ENCODE data around the gene ICAM2.

The ICAM2 gene

DNA sequence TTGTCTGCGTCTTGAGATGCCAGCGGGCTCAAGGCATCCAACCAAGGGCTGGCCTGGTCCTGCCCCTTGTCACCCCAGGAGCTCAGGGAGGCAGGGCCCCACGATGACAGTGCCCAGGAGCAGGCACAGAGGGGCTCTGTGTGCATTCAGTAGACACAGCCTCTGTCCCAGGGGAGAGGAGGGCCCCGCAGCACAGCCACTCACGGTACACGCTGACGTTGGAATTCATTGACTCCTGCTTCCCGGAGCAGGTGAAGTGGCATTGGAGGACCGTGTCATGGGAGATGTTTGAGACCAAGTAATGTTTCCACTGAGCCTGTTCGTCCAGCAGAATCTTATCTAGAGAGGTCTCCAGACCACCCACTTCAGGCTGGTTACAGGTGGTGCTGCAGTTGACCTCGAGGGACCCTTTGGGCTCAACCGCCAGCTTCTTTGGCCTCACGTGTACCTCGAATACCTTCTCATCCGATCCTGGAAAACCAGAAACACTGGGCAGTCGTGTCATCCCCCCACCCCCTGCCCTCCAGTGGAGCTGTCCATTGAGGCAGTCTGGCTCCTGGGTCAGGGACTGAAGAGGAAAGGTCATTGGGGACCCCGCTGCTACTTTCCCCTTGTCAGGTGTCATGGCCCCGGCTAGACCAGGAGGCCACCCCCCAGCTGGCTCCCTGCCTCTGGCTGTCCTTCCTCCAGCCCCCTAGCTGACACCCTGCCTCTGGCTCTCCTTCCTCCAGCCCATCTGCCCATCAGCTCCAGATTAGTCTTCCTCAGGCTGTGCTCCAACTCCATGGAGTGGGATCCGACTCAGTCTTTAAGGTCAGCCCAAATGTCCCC is 15.3 kb downstream of the ICAM2 start:
- no peak for DNase-seq (ENCODE audit: low read depth in 1 of 2, low spot score in 1 of 2)
- TF ChIP-seq JUND (IDR thresholded peaks at IDR 0.05; ENCODE audit: low read depth) = no peak
- in situ Hi-C loops (cut with HindIII; ENCODE audit: low pct_unique_long_range_greater_than_20kb, low sequenced_read_pairs) = no loop called here

DNA sequence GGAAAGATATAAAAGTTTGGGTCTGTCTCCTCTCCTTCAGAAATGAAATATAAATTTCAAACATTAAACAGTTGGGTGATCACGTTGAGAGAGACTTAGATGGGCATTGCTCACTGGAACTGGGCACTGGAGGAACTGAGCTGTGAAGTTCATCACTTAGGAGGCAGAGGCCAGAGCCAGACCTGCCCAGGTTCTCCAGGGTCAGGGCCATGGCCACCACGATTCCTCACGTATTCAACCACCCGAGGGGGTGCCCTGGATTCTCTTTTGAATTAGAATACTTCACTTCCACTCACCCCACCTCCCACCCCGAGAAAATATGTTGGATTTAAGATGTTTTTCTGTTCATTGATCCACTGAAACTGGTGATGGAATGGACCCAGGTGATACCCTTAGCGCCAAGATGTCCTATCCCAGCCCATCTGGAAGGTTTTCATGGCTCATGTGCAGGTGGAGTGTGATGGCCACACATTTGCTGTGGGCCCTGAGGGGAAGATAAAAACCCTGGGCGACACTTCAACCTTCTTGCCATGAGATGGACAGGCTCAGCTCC is 16.1 kb downstream of the ICAM2 start:
- in situ Hi-C loops (cut with HindIII; ENCODE audit: low pct_unique_long_range_greater_than_20kb, low sequenced_read_pairs) = no loop called here

DNA sequence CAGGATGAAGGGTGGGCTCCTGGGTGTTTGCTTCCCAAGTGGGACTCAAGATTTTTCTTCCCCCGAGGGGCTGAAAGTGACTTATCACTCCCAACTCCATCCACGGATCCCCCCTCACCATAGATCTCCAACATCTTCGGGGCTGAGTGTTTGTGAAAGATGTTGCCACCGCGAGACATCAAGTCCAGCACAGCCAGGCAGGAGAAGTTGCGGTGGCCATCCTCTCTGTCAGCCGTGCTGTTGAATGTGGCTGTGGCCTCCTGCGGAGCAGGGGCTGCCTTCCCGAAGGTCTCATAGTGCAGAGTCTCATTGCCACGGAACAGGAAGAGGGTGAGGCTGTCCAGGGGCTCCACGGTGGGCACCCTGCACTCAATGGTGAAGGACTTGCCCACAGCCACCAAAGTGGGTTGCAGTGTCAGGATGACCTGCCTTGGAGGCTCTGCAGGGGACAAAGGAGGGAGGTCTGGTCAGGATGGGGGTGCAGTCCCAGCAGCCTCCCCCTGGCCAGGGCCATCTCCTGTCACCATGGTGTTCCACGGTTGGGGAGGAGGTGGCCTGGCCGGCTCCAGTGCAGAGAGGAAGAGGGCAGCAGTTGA is 16.8 kb downstream of the ICAM2 start:
- in situ Hi-C loops (cut with HindIII; ENCODE audit: low pct_unique_long_range_greater_than_20kb, low sequenced_read_pairs) = no loop called here
- no peak for DNase-seq (ENCODE audit: low read depth in 1 of 2, low spot score in 1 of 2)
- no peak for TF ChIP-seq JUND (IDR thresholded peaks at IDR 0.05; ENCODE audit: low read depth)

More for the DNA sequence above, 16.1 kb downstream of the ICAM2 start:
- no peak for TF ChIP-seq JUND (IDR thresholded peaks at IDR 0.05; ENCODE audit: low read depth)
- DNase-seq (ENCODE audit: low read depth in 1 of 2, low spot score in 1 of 2) = no peak

DNA sequence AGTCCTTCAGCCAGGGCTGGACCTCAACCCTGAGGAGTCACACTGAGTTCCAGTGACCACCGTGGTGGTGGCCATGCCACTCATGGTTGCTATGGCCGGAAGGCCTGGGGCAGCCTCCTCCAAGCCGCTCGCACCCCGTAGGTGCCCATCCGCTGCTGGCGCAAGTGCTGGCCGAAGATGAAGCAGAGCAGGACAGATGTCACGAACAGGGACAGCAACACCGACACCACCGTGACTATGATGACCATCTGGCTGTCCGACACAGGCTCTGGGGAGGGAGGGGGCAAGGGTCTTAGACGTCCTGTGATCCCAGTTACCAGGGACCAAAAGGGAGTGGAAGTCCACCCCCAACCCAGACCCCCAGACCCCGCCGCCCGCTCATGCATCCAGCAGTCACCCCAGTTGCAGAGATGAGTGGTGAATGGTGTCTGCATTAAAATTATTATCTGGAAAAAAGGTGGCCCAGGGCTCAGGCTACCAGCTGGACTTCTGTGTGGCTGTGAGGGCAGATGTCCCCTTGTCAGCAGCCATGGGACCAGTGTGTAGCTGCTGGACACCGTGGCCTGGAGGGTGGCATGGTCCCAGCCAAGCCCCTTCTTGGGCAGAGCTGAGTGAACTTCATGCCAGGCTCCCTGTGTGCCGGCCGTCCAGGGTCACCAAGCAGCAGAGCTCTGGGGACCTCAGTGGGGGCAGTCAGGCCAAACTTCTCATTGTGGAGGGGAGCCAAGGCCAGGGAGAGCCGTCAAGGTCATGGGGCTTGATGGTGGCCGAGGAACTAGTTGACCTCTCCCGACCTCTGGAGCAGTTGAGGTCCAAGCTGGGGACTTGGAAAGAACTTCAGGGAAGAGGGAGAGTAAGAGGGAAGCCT is 17.5 kb downstream of the ICAM2 start:
- no peak for TF ChIP-seq JUND (IDR thresholded peaks at IDR 0.05; ENCODE audit: low read depth)
- no peak for DNase-seq (ENCODE audit: low read depth in 1 of 2, low spot score in 1 of 2)
- in situ Hi-C loops (cut with HindIII; ENCODE audit: low pct_unique_long_range_greater_than_20kb, low sequenced_read_pairs) = no loop called here

DNA sequence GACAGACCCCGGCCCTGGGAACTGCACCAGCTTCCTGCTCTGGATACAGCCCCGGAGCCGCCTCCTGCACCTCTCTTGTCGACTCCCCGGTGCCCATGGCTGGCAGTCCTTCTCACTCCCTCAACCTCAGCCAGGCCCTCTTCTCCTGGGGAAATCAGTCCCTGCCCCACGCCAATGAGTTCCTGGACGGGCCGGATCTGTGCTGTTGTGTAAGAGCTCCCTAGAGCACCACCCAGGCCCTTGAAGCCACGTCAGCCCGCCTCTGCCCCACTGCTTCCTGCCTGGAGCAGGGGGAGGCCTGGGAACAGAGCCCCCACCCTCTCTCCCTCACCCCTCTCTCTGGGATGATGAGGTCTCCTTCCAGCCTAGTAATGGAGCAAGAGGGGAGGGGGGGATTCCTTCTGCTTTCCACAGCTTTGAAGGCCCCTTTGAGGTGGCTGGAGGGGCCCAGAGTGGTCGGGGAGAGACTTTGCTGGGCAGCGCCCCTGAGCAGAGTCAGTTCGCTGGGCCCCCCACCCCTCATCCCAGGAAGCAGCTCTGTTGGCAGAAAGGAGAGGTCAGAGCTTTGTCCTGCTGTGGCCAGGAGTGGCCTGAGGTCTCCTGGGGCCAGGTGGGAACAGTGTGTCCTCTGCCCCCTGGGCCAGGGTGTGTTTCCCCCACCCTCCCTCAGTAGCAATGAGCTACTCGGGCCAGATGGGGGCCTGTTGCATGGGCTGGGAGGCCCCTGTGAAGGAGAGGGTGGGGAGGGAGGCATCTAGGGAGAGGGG is 18.5 kb downstream of the ICAM2 start:
- in situ Hi-C loops (cut with HindIII; ENCODE audit: low pct_unique_long_range_greater_than_20kb, low sequenced_read_pairs) = no loop called here
- no peak for DNase-seq (ENCODE audit: low read depth in 1 of 2, low spot score in 1 of 2)
- TF ChIP-seq JUND (IDR thresholded peaks at IDR 0.05; ENCODE audit: low read depth) = no peak

DNA sequence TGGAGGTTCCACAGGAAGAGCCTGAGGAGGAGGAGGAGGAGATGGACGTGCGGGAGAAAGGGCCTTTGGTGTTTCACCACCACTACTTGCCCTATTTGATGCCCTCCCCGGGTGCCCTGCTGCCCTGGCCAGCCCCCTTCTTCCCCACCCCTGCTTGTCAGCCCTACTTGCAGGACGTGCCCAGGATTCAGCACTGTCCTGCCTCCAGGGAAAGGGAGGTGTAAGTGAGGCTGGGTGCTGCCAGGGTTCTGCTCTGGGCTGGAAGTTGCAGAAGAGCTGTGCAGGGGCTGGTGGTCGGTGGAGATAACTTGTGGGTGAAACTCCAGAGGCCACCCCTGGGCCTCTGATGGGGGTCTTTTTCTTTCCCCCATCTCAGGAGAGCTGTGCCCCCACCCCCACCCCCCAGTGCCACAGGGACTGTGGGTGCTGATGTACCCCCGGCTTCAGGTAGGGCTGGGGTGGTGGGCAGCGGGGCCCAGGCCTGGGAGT is 19.3 kb downstream of the ICAM2 start:
- DNase-seq (ENCODE audit: low read depth in 1 of 2, low spot score in 1 of 2) = no peak
- in situ Hi-C loops (cut with HindIII; ENCODE audit: low pct_unique_long_range_greater_than_20kb, low sequenced_read_pairs) = no loop called here
- TF ChIP-seq JUND (IDR thresholded peaks at IDR 0.05; ENCODE audit: low read depth) = no peak

DNA sequence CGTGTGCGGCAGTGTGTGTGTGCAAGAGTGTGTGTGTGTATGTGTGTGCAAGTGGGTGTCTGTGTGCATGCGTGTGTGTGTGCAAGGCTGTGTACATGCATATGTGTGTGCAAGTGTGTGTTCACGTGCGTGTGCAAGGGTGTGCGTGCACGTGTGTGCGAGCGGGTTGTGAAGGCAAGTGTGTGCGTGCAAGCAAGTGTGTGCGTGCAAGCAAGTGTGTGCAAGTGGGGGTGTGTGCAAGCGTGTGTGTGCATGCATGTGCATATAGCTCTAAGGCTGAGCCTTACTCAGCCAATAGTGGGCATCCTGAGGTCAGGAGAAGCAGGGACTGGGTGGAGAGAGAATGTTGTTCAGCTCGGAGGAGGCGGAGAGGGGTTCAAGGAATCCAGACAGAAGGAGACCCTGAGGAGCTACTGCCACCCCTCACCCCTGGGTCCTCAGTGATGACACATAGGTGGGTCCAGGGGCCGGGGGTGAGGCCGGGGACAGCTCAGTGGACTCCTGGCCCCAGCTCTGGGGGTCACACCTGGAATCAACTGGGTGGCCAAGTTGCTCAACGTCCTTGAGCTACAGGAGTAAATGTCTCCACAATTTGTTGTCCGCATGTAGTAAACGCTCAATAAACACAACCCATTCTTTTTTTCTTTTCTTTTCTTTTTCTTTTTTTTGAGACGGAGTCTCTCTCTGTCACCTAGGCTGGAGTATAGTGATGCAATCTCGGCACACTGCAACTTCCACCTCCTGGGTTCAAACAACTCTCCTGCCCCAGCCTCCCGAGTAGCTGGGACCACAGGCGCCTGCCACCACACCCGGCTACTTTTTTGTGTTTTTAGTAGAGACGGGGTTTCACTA is 20.5 kb downstream of the ICAM2 start:
- TF ChIP-seq JUND (IDR thresholded peaks at IDR 0.05; ENCODE audit: low read depth) = no peak
- in situ Hi-C loops (cut with HindIII; ENCODE audit: low pct_unique_long_range_greater_than_20kb, low sequenced_read_pairs) = no loop called here
- DNase-seq (ENCODE audit: low read depth in 1 of 2, low spot score in 1 of 2) = no peak

DNA sequence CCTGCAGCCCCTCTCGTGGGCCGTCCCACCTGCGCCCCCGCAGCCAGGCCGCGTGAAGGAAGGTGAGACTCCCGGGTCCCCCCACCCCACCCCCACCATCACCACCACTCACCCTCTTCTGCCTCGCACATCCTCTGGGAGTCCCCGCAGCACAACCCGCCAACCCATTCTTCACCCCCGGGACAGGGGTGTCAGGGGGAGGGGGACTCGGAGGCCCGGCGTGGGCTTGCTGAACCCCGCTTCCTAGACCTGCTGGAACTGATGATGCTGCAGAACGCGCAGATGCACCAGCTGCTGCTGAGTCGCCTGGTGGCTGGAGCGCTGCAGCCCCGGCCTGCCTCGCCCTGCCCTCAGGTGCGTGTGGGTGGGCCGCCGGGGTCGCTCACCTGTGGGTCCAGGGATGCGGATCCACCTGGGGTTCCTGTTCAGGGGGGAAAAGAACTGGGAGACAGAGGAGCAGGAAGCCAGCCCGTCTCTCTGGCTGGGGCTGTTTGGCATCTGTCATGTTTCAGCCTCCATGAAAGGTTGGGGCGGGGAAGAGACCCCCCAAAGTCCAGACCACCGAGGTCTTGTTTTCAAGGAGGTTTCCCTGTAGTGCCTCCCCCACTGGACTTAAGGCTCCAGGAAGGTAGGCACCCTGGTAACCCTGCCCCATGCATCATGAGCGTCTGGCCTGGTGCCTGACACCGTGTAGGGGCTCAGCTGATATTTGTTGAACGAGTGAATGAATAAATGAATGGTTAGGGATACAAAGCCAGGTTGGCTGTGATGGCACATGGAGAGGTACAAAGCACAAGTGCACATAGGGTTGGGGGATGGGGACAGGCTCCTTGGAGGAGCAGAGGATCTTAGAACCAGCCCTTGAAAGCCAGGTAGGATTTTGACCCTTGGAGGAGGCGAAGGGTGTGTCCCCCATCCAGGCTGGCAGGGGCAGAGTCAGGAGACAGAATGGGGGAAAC is 21.4 kb downstream of the ICAM2 start:
- in situ Hi-C loops (cut with HindIII; ENCODE audit: low pct_unique_long_range_greater_than_20kb, low sequenced_read_pairs) = no loop called here
- no peak for TF ChIP-seq JUND (IDR thresholded peaks at IDR 0.05; ENCODE audit: low read depth)

DNA sequence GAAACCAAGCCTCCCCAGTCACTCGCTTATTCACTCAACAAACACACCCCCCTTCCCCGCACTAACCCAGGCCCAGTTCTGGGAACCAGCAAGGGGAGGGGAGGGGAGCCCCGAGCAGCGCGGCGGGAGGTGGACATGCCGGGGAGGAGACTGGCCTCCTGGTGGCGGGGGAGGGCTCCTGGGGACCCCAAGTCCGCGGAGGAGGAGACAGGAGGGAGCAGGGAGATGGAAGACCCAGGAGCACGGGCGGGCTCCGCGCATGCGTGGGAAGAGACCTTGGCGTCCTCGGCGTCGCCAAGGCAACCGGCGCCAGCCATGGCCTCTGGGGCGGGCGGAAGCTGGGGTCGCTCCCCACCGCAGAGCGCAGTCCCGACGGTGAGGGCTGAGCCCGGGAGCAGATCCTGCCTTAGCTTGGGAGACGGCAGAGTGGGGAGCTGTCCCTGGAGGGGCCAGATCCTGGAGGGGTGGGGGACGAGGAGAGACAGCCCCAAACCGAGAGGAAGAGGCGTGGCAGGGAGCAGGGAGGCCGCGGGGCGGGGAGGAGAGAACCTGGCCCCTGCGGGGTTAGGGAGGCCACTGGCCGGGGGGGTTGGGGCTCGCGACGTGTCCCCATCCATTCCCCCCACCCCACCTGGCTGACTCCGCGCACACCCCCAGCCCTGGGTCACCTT is 22.2 kb downstream of the ICAM2 start, which contains the start of gene PRR29:
TSS of gene PRR29 (plus strand) at position 302 of the 671 bp plus-strand sequence. CDS start at position 316, 14 bp downstream.
- in situ Hi-C loops (cut with HindIII; ENCODE audit: low pct_unique_long_range_greater_than_20kb, low sequenced_read_pairs) = no loop called here
- DNase-seq (ENCODE audit: low read depth in 1 of 2, low spot score in 1 of 2) = peak; percentile 77 to 92
- no peak for TF ChIP-seq JUND (IDR thresholded peaks at IDR 0.05; ENCODE audit: low read depth)

More for the DNA sequence above, 21.4 kb downstream of the ICAM2 start:
- no peak for DNase-seq (ENCODE audit: low read depth in 1 of 2, low spot score in 1 of 2)
